Left lung (tissue), 10 donors: ENCODE measurements around the gene ENO4. TPM values are rescaled to one million over a fixed set of nuclear protein-coding genes. Genes with fewer than 3 reads are reported as not detected.

ENCODE experiments used
- ATAC-seq: fragments of 200-7000 bp; cut with Tn5 transposase; one replicate; pipeline ENCODE4 v1.9.1; 2020; ENCODE audit warnings: moderate library complexity
- DNase-seq, 4 donors: peaks; one replicate each; pipeline ENCODE4 v3.0.0-alpha.2; 2013 to 2020
- H3K27ac ChIP-seq, 2 donors: fragments of 200-600 bp; sonication (generic) in 1 of 2; one replicate each; pipeline versions ENCODE4 v1.5.0 to v1.8.0; 2020 to 2021
- H3K27me3 ChIP-seq, 2 donors: fragments of 200-600 bp; sonication (generic) in 1 of 2; one replicate each; pipeline versions ENCODE4 v1.5.0 to v1.8.0; 2020 to 2021
- H3K36me3 ChIP-seq, 2 donors: fragments of 200-600 bp; sonication (generic) in 1 of 2; one replicate each; pipeline versions ENCODE4 v1.5.0 to v1.8.0; 2020 to 2021
- H3K4me1 ChIP-seq, 2 donors: fragments of 200-600 bp; one replicate each; pipeline ENCODE4 v1.8.0; 2021
- H3K4me3 ChIP-seq, 2 donors: fragments of 200-600 bp; sonication (generic) in 1 of 2; one replicate each; pipeline versions ENCODE4 v1.5.0 to v1.8.0; 2020 to 2021; ENCODE audit warnings: mild to moderate bottlenecking in 1 of 2
- H3K9me3 ChIP-seq, 2 donors: fragments of 200-600 bp; sonication (generic) in 1 of 2; one replicate each; pipeline versions ENCODE4 v1.5.0 to v1.8.0; 2020 to 2021
- CTCF ChIP-seq, 2 donors: fragments of 200-600 bp; sonication (generic) in 1 of 2; IDR thresholded peaks; one replicate each; pipeline versions ENCODE4 v1.5.0 to v1.8.0; 2021; ENCODE audit warnings: antibody characterized with exemption in 2 of 2
- intact Hi-C, 2 donors: fragments of 100-400 bp; cut with DNase I; formaldehyde crosslinking; loops; one replicate each; pipeline versions ENCODE4 v1.11.2 to v1.14.2; 2022
- polyA plus RNA-seq, 6 donors: library from polyadenylated mRNA; unstranded; fragments of 120-200 nt; gene quantifications; one replicate each; pipeline ENCODE4 v1.2.1, GENCODE V29; 2013; ENCODE audit not compliant: insufficient read length in 6 of 6
- total RNA-seq, 2 donors: library from RNA; stranded (reverse); fragmentation: NEBNext Ultra II Directional; extraction: Animal tissue kit (Norgen Biotek cat#: 25700); gene quantifications; one replicate each; pipeline ENCODE4 v1.2.1, GENCODE V29; 2021
- donor health status: DM: no; HTN: yes; CAD: no.
- donor health status: DM: no; HTN: no; CAD: no.

Gene ENO4
- total and polyA plus RNA-seq, 8 donors = 0.50 to 4.4 (median 3.0) TPM

- H3K4me1 ChIP-seq = peaks cover 0 to 5% of the 10 kb centered on the region in 2 donors
- DNase-seq (no peak), ATAC-seq (no peak)
- intact Hi-C loops = no loop called here
- H3K9me3 ChIP-seq = peaks cover 0 to 5% of the 10 kb centered on the region in 2 donors
- TF ChIP-seq CTCF (IDR thresholded peaks at IDR 0.05) = no peak
- peaks cover 0 to 33% of the 10 kb centered on the region in 2 donors for H3K27me3 ChIP-seq
- no peak overlapping the region for H3K4me3 ChIP-seq
- no peaks in the 10 kb centered on the region for H3K36me3 ChIP-seq
- H3K27ac ChIP-seq = no peak overlapping the region
Observed at GRCh38 chr10:116853701-116854100, 4.4 kb downstream of the ENO4 start.

GRCh38 chr10:116857156-116857555 lies 7.9 kb downstream of the ENO4 start:
- H3K4me3 ChIP-seq = no peak overlapping the region
- H3K27me3 ChIP-seq = no peaks in the 10 kb centered on the region
- H3K4me1 ChIP-seq = no peaks in the 10 kb centered on the region
- H3K36me3 ChIP-seq = no peaks in the 10 kb centered on the region
- ATAC-seq (no peak), DNase-seq (no peak)
- intact Hi-C loops = no loop called here
- H3K9me3 ChIP-seq = peaks cover 0 to 5% of the 10 kb centered on the region in 2 donors
- TF ChIP-seq CTCF (IDR thresholded peaks at IDR 0.05) = no peak
- H3K27ac ChIP-seq = no peak overlapping the region

- Histone ChIP-seq H3K9me3 (peaks cover 0 to 5% of the 10 kb centered on the region in 2 donors), H3K27ac (no peak overlapping the region), H3K4me1 (no peaks in the 10 kb centered on the region), H3K27me3 (no peaks in the 10 kb centered on the region), H3K4me3 (no peak overlapping the region), H3K36me3 (no peaks in the 10 kb centered on the region)
- no peak for DNase-seq
- ATAC-seq = no peak
- no peak for TF ChIP-seq CTCF (IDR thresholded peaks at IDR 0.05)
- intact Hi-C loops = no loop called here
Observed at GRCh38 chr10:116861796-116862195, 12.5 kb downstream of the ENO4 start.

- ATAC-seq (no peak), DNase-seq (no peak)
- H3K36me3 ChIP-seq = no peaks in the 10 kb centered on the region
- H3K4me3 ChIP-seq = no peak overlapping the region
- no peaks in the 10 kb centered on the region for H3K9me3 ChIP-seq
- H3K4me1 ChIP-seq = no peaks in the 10 kb centered on the region
- H3K27me3 ChIP-seq = no peaks in the 10 kb centered on the region
- TF ChIP-seq CTCF (IDR thresholded peaks at IDR 0.05) = no peak
- no peak overlapping the region for H3K27ac ChIP-seq
- intact Hi-C loops = no loop called here
Observed at GRCh38 chr10:116864436-116864835, 15.1 kb downstream of the ENO4 start.

GRCh38 chr10:116866066-116866465 lies 16.8 kb downstream of the ENO4 start:
- intact Hi-C loops = no loop called here
- H3K27ac ChIP-seq = no peak overlapping the region
- no peaks in the 10 kb centered on the region for H3K36me3 ChIP-seq
- ATAC-seq (no peak), DNase-seq (no peak)
- H3K4me1 ChIP-seq = no peaks in the 10 kb centered on the region
- no peak for TF ChIP-seq CTCF (IDR thresholded peaks at IDR 0.05)
- no peak overlapping the region for H3K4me3 ChIP-seq
- H3K9me3 ChIP-seq = no peaks in the 10 kb centered on the region
- no peaks in the 10 kb centered on the region for H3K27me3 ChIP-seq
